ENCODE data around the gene OSBPL6. TPM values are rescaled to one million over a fixed set of nuclear protein-coding genes. Genes with fewer than 3 reads are reported as not detected.

The OSBPL6 gene
- total RNA-seq, 1 donor from 2014 or later, result 22.3 TPM

DNA sequence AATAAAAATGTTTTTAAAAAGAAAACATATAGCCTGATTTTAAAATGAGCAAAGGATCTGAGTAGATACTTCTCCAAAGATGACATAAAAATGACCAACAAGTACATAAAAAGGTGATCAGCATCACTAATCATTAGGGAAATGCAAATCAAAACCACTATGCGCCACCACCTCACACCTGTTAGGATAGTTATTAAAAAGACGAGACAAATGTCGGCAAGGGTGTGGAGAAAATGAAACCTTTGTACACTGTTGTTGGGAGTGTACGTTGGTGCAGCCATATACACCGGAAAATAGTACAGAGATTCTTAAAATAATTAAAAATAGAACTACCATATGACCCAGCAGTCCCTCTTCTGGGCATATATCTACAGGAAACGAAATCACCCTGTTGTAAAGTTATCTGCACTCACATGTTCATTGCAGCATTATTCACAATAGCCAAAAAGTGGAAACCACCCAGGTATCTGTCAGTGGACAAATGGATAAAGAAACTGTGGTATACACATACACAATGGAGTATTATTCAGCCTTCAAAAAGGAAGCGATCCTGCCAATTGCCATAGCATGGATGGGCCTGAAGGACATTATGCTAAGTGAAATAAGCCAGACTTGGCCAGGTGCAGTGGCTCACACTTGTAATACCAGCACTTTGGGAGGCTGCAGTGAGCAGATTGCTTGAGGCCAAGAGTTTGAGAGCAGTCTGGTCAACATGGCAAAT is 165.0 kb downstream of the OSBPL6 start:
- no peak for DNase-seq

DNA sequence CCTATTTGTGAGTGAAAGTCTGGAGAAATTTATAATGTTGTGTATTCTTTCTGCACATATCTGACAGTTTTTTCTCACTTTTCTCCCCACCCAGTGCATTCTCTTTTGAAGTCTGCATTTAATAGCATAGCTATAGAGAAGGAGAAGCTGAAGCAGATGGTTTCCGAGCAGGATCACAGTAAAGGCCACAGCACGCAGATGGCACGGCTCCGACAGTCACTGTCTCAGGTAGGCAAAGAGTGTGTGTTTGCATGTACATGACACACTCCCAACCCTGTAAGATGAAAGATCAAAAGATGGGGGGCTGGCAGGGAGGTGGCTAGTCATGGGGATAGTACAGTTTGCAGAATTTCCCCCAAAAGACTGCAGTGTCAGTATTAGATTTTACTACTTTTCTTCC is 167.3 kb downstream of the OSBPL6 start:
- no peak for DNase-seq

DNA sequence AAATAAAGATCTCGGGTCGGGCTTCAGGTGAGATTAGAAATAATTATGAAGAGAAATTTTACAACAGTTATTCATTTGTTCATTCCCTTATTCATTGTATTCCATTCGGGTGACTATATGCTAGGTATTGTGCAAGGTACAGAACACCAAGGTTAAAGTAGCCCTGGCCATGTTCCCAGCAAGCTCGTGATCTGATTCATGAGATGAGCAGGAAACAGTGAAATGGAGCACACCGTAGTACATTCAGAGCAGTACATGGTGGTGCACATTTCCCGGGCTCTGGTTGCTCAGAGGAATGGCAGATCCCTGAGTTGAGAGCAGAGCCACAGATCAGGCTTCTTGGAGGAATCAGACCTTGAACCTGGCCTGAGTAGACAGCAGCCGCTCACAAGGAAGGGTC is 168.9 kb downstream of the OSBPL6 start:
- peak; percentile 3 for DNase-seq

DNA sequence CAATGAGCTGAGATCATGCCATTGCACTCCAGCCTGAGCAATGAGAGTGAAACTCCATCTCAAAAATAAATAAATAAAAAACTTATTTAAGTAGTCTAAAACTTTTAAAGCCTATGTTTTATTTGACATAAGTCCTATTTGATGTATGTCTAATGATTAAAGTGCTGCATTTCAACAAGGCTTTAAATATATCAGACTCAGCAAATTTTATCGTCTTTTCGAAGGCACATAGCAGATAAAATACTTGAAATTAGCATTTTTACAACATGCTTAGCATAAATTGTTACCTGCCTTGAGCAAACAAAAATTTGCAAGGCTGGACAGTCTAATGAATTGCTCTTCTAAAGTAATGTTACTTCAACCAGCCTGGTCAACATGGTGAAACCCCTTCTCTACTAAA is 170.8 kb downstream of the OSBPL6 start:
- no peak for DNase-seq

DNA sequence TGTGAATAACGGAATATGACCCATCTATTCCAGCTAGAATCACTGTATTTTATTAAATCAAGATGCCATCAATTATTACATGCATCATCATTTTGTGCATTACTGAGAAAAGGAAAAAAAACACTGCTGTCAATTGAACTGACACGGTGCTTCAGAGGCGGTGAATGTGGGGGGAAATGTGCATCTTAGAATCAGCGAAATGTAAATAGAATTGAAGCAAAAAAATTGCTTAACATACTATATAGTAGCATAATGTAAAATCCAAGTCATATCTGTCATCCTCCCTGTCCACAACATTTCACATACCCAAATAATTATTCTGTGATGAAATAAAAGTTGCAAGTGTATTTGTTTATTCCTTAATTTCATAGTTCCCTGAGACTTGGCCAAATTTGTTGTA is 172.1 kb downstream of the OSBPL6 start:
- DNase-seq, result no peak

DNA sequence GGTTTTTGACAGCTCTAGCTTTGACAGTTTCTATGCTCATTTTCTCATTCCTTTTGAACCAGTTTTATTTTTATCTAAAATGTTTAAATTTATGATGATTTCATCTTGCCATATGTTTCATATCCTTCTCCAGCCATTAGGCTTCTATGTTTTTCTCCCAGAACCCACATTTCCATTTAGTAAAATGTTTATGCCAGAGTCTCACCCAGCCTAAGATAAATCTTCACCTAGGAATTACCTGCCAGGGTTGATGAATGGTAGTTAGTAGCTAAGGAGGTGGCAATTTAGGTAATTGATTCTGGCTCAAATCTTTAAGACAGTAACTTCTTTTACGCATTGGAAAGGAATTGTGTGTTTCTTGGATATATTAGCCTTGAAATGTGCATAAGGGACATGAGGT is 173.0 kb downstream of the OSBPL6 start:
- no peak for DNase-seq

DNA sequence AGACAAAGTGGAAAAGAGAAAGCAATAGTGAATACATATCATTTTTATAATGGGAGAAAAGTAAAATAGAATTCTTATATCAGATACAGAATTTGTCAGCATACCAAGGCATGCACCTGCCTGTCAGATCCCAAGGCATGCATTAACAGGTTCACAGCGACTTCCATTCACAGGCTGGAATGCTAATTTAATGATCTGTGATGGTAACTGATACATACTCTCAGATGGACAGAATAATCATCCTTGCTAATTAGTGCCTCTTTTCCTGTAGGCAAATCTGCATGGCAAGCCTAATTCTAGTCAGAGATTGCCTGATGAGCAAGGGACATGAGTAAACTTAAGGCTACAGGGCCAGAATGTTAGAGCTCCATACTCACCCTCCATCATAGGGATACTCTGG is 180.6 kb downstream of the OSBPL6 start:
- no peak for DNase-seq

DNA sequence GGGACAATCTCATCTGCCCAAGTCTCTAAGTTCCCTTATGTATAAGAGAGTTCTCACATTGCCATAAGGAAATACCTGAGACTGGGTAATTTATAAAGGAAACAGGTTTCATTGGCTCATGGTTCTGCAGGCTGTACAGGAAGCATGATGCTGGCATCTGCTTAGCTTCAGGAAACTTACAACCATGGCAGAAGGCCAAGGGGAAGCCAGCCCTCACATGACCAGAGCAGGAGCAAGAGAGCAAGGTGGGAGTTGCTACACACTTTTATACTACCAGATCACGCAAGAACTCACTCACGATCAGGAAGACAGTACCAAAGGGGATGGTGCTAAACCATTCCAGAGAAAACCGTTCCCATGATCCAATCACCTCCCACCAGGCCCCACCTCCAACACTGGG is 182.7 kb downstream of the OSBPL6 start:
- DNase-seq, result no peak

DNA sequence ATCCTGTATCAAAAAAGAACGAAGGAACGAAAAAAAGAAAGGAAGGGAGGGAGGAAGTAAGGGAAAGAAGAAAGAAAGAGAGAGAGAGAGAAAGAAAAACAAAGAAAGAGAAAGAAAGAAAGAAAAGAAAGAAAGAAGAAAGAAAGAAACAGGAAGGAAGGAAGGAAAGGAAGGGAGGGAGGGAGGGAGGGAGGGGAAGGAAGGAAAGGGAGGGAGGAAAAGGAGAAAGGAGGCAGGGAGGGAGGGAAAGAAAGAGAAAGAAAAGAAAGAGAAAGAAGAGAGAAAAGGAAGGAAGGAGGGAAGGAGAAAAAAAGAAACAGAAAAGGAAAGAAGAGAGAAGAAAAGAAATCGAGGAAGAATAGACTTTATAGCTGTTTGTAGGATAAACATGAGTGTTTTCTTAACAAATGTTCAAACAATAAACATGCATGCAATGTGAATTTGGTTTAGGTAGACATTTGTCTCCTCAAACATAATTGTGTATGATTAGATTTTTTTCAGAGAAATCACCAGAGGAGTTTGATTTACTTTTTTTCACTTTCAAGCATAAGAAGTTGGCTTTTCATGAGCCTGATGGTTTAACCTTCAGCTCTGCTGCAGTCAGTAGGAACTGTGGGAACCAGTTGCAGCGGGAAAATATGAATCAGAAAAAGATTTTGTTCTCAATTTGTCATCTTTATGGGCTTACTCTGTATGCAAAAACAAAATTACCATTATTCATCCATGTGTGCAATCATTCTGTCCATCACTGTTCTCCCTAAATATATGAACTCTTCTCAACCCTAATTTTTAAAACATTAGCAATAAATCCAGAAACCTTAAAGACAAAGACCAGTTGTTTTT is 185.1 kb downstream of the OSBPL6 start:
- DNase-seq, result no peak

DNA sequence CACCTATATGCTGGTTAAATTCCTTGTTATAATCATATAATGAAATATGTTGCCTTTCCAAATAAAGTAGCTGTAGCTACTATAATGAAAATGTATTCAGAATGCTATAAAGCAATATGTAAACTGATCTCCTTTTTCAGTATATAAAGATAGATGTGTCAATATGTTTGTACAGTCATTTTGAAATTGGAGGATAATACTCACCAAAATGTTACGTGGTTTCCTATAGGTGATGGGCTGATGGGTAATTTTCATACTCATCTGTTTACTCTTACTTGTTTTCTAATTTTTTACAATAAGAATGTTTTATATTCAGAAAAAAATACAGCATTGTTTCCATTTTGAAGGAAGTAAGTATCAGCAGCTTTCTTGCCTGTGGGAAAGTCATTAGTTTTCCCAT is 186.5 kb downstream of the OSBPL6 start:
- DNase-seq, result no peak

DNA sequence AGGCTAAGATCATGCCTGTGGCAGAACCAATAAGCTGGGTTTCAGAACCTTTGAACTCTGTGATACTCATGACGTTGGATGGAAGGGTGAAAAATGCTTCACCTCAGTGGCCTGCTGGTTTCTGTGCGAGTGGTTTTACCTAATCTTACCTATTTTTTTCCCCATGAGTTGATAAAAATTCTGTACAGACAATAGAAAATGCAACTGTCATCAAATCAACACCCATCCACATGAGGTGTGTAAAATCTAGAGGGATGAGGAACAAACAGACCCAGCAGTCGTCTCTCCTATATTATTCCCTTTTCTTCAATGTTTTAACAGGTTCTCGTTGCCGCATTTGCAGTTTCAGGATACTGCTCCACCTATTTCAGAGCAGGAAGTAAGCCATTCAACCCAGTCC is 189.4 kb downstream of the OSBPL6 start:
- no peak for DNase-seq

DNA sequence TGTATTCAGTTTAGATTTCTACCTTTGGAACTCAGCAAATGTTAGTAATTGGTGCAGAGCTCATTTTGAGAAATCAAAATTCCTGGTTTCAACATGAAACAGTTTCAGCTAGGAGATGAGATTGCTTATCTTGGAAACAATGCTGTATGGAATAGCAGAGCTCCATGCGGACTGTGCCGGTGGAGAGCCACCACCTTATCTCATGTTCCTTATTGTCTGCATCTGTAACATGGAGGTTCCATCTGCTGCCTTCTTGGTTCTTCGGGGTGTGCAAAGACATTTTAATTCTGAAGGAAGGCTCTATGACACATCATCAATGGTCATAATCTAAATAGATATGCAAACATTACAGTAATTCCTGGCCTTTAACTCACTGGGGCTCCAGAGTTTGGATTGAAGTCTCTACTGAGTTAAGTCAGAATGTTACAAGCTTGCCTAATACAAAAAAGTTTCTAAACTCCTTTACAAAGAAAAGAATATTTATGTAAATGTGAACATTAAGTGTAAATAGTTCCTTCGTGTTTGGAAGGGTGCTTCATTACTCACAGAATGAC is 191.4 kb downstream of the OSBPL6 start:
- DNase-seq, result no peak

DNA sequence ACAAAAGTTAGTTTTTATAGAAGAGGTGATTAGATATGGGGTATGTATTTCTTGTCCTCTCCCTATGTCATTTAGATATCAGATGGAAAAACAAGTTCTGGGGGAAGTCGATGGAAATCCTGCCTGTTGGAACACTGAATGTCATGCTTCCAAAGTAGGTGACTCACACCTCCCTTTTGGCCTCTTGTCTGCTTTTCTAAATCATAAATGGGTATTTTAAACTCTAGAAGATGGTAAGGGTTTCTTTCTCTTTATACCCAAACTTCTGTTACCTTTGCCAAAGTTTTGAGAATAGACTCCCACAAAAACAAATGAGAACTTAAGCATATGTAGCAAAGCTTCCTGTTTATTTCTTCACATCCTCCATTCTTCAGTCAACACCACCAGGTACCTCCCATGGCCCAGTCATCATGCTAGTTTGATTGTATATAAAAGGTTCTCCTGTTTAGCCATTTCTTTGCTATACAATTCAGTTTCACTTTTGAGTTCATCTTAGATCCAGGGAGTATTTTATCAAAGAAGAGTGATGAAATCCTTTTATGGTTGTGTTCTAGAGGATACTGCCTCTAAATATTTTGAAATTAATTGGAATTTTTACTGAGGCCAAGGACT is 192.8 kb downstream of the OSBPL6 start:
- DNase-seq, result no peak

DNA sequence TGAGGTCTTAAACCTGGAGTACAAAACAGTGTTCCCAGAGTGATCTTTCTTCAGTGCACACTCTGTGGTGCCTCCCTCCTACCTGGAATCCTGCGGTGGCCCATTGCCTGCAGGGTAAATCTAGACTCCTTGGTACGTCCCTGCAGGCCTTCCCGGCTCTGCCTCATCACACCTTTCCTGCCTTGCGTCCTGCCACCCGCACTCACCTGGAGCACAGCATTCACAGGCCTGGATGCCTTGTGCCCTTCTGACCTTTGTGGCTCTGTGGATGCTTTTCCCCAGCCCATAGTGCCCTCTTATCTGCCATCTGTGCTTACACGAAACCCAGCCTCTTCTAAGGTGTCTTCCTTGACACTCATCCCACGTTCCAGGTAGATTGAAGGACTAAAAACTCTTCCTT is 194.0 kb downstream of the OSBPL6 start:
- no peak for DNase-seq

DNA sequence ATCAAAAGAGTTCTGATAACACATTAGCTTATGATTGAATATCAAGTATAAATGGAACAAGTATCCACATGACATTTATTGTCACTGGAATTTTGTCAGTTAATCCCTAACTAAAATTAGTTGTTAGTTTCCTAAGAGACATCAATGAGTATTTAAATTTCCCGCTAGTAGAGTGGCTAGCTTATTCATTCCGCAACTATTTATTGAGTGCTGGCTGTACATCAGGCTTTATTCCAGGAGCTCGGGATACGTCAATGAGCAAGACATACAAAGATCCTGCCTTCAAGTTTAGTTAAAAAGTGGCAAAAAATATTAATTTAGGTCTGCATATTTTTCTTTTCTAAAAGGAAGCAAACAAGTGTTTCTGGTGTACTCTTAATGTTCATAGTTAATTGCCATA is 197.4 kb downstream of the OSBPL6 start:
- no peak for DNase-seq

DNA sequence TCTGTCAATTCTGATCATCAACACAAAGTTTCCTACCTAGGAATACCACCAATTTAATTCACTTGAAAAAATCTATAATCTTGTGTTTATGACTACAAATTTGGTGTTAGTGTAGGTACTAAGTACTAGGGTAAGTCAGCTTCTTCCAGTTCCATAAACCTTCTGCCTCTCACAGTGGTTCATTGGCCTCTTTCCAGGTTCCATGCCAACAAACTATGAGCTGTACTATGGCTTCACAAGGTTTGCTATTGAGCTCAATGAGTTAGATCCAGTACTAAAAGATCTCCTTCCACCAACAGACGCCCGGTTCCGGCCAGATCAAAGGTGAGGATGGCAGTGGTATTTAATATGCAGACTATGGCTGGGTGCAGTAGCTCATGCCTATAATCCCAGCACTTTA is 197.9 kb downstream of the OSBPL6 start:
- no peak for DNase-seq

DNA sequence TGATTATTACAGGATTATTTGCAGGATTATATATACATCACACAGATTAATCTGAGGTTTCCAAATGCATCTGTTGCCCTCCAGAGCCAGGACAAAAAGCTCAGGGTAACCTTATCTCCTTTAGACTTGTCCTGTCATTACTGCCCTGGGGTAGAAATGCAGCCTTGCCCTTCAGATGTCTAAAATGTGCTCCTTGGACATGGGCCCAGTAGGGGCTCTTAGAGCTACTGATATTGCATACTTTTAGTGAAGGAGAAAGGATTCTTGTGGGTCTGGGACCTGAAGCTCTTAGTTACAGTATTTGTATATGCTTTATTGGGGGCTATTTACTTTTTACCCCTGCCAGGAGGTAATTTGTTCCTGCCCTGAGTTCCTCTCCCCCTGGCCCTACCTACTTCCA is 200.5 kb downstream of the OSBPL6 start:
- no peak for DNase-seq

DNA sequence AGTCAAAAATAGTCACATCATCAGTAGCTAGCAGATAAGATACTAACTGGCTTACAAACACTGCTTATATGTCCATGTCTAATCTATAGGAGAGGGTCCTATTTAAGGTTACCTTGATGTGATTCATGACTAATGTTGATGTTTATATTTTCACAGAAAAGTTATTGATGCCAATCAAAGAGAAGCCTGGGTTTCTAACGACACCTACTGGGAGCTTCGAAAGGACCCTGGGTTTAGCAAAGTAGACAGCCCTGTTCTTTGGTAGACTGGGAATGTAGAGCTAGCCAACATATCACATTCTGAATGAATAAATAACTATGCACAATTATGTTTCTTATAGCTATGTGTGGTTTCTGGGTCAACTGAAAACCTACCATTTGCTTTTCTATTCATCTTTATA is 201.0 kb downstream of the OSBPL6 start:
- no peak for DNase-seq

DNA sequence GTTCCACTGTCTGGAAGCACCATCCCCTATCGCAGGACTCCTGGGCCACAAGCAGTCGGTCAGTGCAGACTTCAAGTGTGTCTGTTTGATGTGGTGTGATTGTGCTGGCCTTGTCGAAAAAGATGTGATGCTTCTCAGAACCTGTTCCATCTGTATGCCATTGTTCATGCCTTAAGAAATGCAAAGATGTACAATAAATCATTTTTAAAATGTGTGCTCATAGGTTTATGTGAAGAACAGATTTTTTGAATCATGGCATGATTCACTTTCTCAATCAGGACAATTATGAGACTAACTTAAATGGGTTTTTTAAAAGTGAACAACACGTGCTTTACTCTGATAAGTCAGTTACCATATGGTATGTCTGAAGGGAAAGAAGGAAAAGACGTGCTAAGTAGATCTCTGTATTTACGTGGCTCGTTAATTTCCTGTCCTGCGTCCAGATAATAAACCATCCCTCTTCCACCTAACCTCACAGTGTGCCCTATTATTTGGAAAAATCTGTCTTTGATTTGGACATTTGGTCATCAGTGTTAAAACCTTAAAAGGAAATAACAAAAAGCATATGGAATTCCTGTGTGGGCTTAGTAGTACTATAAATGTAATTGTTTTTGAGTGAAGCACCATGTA is 201.7 kb downstream of the OSBPL6 start:
- DNase-seq, result no peak

DNA sequence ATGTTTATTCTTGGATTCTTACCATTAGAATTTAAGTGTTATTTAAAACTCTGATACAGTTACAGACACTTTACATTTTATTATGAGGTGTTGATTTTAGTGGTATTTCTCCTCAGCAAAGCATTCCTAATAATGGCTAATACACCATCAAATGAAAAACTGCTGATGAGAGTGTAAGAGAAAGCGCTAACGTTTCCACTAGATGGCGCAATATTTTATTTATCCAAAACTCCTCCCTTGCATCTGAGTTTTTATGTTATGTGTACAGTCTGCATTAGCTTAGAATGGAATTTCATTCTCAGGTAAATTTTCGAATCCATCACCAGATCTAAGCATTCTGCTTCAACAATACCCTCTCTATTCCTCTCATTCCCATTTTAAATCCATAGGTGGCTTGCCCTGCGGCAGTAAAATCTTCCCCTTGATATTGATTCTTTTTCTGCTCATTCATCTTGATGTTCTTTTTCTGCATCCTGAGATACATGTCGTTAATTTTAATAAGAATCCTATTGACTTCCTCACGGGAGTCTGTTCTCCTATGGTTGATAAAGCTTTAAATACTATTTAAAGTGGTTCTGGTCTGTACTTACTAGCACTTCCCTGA is 202.8 kb downstream of the OSBPL6 start:
- no peak for DNase-seq

DNA sequence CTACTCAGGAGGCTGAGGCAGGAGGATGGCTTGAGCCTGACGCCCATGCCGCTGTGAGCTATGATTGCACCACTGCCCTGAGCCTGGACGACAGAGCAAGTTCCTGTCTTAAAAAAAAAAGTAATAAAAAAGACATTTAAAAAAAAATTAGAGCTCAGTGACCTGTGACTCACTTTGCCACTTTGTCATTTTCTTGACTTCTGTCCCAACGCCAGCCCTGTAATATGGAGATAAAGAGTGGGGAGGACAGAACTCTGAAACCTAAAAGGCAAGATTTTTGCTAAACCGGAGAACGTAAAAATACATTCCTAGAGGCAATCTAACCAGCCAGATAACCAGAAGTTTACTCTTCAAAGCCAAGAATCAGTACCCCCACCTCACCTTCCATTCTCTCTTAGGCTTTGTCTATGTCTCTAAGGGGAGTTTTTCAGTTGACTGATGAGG is 207.7 kb downstream of the OSBPL6 start:
- no peak for DNase-seq

DNA sequence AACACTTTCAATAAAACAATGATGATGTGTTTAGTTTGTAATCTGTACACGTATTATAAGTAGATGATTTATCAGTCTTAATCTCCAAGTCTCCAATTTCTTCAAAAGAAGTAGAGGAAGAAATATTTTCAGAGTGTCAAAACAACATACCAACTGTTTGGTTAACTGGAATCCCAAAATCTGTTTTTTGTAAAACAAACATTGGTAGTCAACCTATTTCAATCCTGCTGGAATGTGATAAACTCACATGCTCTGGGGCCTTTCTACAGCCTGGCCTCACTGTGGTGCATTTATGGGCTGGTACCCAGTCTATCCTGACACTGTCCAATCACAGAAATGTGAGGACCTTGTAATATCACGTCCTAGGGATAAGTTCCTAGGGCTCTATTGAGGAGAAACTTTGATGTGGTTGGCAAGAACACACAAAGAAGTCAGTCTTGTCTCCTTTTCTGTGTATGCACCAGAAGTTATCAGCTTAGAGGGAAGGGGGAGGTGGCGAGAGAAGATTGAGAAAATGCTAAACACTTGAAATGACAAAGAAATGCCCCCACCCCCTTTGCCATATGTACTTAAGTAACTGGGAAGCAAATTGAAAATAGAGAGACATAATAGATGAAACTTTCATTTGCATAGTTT is 209.5 kb downstream of the OSBPL6 start:
- DNase-seq, result no peak
